ENCODE results near the gene WFDC8. TPM values are rescaled to one million over a fixed set of nuclear protein-coding genes. Genes with fewer than 3 reads are reported as not detected.

WFDC8 gene
- total and polyA plus RNA-seq, 8 donors = not detected

GRCh38 chr20:45548410-45548809 is 30.7 kb downstream of the WFDC8 start:
- no peak overlapping the region for H3K27ac ChIP-seq
- no peak for DNase-seq
- peaks cover 0 to 12% (median 0%) of the 10 kb centered on the region in 3 donors for H3K27me3 ChIP-seq
- no peaks in the 10 kb centered on the region for H3K36me3 ChIP-seq
- no peak for TF ChIP-seq CTCF (IDR thresholded peaks at IDR 0.05)
- TF ChIP-seq POLR2A (IDR thresholded peaks at IDR 0.05) = no peak
- TF ChIP-seq EP300 (IDR thresholded peaks at IDR 0.05) = no peak
- no peak for TF ChIP-seq POLR2AphosphoS5 (IDR thresholded peaks at IDR 0.05)
- H3K9me3 ChIP-seq = no peaks in the 10 kb centered on the region
- intact Hi-C loops (cut with DNase I; ENCODE audit: low total_unique reads) = no loop called here
- WGBS, 5 donors = 81 to 87% (median 87%) methylated on average over 7 of the region's 7 CpGs
- no peaks in the 10 kb centered on the region for H3K4me1 ChIP-seq
- no peak overlapping the region for H3K4me3 ChIP-seq

- DNase-seq = no peak
- H3K4me3 ChIP-seq = no peak within 1 kb of the TSS
- intact Hi-C loops (cut with DNase I; ENCODE audit: low total_unique reads) = no loop called here
- no peaks in the 10 kb centered on the region for H3K4me1 ChIP-seq
- peaks cover 0 to 19% (median 0%) of the 10 kb centered on the region in 3 donors for H3K27me3 ChIP-seq
- WGBS, 5 donors = 71 to 82% (median 78%) methylated on average over 6 of the region's 6 CpGs
- TF ChIP-seq CTCF (IDR thresholded peaks at IDR 0.05) = no peak
- no peak for TF ChIP-seq POLR2AphosphoS5 (IDR thresholded peaks at IDR 0.05)
- H3K27ac ChIP-seq = no peak within 1 kb of the TSS
- no peaks in the 10 kb centered on the region for H3K36me3 ChIP-seq
- H3K9me3 ChIP-seq = no peaks in the 10 kb centered on the region
These were observed 31.8 kb downstream of the WFDC8 start, which contains the start of gene EPPIN for GRCh38 chr20:45547206-45547770. Gene EPPIN (minus strand): TSS chr20:45547401. CDS start chr20:45547357, 44 bp downstream.

- TF ChIP-seq POLR2AphosphoS5 (IDR thresholded peaks at IDR 0.05) = no peak
- TF ChIP-seq CTCF (IDR thresholded peaks at IDR 0.05) = peak in 3 of 7 experiments; percentile 6 to 33 (median 14)
- no peak for TF ChIP-seq EP300 (IDR thresholded peaks at IDR 0.05)
- TF ChIP-seq POLR2A (IDR thresholded peaks at IDR 0.05) = no peak
- Histone ChIP-seq H3K9me3 (no peaks in the 10 kb centered on the region), H3K27ac (no peak overlapping the region), H3K4me3 (no peak overlapping the region), H3K27me3 (peaks cover 0 to 19% (median 0%) of the 10 kb centered on the region in 3 donors), H3K36me3 (no peaks in the 10 kb centered on the region), H3K4me1 (no peaks in the 10 kb centered on the region)
- DNase-seq = peak in 1 of 2 donors; percentile 52
- 11 to 21% (median 17%) methylated on average over 5 of the region's 5 CpGs for WGBS, 5 donors
- intact Hi-C loops (cut with DNase I; ENCODE audit: low total_unique reads) = no loop called here
These were observed 33.2 kb downstream of the WFDC8 start for GRCh38 chr20:45545754-45546453.

- Histone ChIP-seq H3K27me3 (peaks cover 0 to 22% (median 1%) of the 10 kb centered on the region in 3 donors), H3K27ac (no peak overlapping the region), H3K4me3 (no peak overlapping the region), H3K4me1 (no peaks in the 10 kb centered on the region), H3K36me3 (no peaks in the 10 kb centered on the region), H3K9me3 (no peaks in the 10 kb centered on the region)
- no peak for DNase-seq
- WGBS, 5 donors = 67 to 75% (median 72%) methylated on average over 3 of the region's 3 CpGs
- TF ChIP-seq EP300 (IDR thresholded peaks at IDR 0.05) (no peak), CTCF (IDR thresholded peaks at IDR 0.05) (no peak), POLR2A (IDR thresholded peaks at IDR 0.05) (no peak), POLR2AphosphoS5 (IDR thresholded peaks at IDR 0.05) (no peak)
- intact Hi-C loops (cut with DNase I; ENCODE audit: low total_unique reads) = no loop called here
These were observed 33.7 kb downstream of the WFDC8 start for GRCh38 chr20:45545351-45545750.
